Liver (tissue), 3 donors: Measurements from ENCODE around the gene ABCC11.

ENCODE experiments used
- JUND ChIP-seq, 2 donors: IDR thresholded peaks; 2 replicates each; pipeline ENCODE4 v1.6.1; 2016; ENCODE audit warnings: antibody characterized with exemption in 2 of 2
- RAD21 ChIP-seq, 2 donors: IDR thresholded peaks; 2 replicates each; pipeline ENCODE4 v1.6.1; 2016; ENCODE audit warnings: antibody characterized with exemption in 2 of 2, mild to moderate bottlenecking in 2 of 2
- SP1 ChIP-seq: IDR thresholded peaks from 2 replicates; pipeline ENCODE4 v1.6.1; 2018; ENCODE audit warnings: antibody characterized with exemption, mild to moderate bottlenecking
- TAF1 ChIP-seq: conservative IDR thresholded peaks from 2 replicates; pipeline ENCODE4 v1.6.1; 2016; ENCODE audit warnings: antibody characterized with exemption, mild to moderate bottlenecking
- YY1 ChIP-seq: IDR thresholded peaks from 2 replicates; pipeline ENCODE4 v1.6.1; 2016; ENCODE audit warnings: antibody characterized with exemption, mild to moderate bottlenecking
- TF ChIP-seq, protein P1 (sequence below): fragments of 150-350 bp; IDR thresholded peaks from 2 replicates; pipeline ENCODE4 v1.5.1; 2017; ENCODE audit warnings: improper control_type of control experiment, low read depth, low read length; ENCODE audit not compliant: missing input control
- TF ChIP-seq, protein P2 (sequence below): IDR thresholded peaks from 2 replicates; pipeline ENCODE4 v1.6.1; 2016; ENCODE audit warnings: antibody characterized with exemption
- donor health status: healthy.
- donor health status: healthy.

- TF ChIP-seq SP1 (no peak), YY1 (no peak), TAF1 (no peak), JUND (IDR thresholded peaks at IDR 0.05) (no peak), RAD21 (IDR thresholded peaks at IDR 0.05) (no peak)
- TF ChIP-seq, protein P1, sequence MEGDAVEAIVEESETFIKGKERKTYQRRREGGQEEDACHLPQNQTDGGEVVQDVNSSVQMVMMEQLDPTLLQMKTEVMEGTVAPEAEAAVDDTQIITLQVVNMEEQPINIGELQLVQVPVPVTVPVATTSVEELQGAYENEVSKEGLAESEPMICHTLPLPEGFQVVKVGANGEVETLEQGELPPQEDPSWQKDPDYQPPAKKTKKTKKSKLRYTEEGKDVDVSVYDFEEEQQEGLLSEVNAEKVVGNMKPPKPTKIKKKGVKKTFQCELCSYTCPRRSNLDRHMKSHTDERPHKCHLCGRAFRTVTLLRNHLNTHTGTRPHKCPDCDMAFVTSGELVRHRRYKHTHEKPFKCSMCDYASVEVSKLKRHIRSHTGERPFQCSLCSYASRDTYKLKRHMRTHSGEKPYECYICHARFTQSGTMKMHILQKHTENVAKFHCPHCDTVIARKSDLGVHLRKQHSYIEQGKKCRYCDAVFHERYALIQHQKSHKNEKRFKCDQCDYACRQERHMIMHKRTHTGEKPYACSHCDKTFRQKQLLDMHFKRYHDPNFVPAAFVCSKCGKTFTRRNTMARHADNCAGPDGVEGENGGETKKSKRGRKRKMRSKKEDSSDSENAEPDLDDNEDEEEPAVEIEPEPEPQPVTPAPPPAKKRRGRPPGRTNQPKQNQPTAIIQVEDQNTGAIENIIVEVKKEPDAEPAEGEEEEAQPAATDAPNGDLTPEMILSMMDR = no peak
- TF ChIP-seq, protein P2, sequence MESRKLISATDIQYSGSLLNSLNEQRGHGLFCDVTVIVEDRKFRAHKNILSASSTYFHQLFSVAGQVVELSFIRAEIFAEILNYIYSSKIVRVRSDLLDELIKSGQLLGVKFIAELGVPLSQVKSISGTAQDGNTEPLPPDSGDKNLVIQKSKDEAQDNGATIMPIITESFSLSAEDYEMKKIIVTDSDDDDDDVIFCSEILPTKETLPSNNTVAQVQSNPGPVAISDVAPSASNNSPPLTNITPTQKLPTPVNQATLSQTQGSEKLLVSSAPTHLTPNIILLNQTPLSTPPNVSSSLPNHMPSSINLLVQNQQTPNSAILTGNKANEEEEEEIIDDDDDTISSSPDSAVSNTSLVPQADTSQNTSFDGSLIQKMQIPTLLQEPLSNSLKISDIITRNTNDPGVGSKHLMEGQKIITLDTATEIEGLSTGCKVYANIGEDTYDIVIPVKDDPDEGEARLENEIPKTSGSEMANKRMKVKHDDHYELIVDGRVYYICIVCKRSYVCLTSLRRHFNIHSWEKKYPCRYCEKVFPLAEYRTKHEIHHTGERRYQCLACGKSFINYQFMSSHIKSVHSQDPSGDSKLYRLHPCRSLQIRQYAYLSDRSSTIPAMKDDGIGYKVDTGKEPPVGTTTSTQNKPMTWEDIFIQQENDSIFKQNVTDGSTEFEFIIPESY = no peak
These were observed 108.8 kb downstream of the ABCC11 start for GRCh38 chr16:48138543-48138942.
